ENCODE measurements around the gene MLEC. TPM values are rescaled to one million over a fixed set of nuclear protein-coding genes. Genes with fewer than 3 reads are reported as not detected.
A peak's percentile ranks its signal among the peaks of the same experiment; 100 is the strongest.

Gene MLEC
- total and polyA plus RNA-seq, 2 of the 13 experiments (the other 11 are each of a cell fraction or from before 2014, with no cell fraction given): 49.8 to 156 TPM

- TF ChIP-seq MTERF4 (CRISPR knock-in tag; IDR thresholded peaks at IDR 0.05) (no peak), KLF6 (CRISPR knock-in tag; IDR thresholded peaks at IDR 0.05) (0 out of 2 replicates have a peak, but pooled peaks have one; percentile 22), UBTF (CRISPR knock-in tag; IDR thresholded peaks at IDR 0.05) (peak; percentile 45; the same call in 1 of the 2 replicates), ZSCAN21 (CRISPR knock-in tag; IDR thresholded peaks at IDR 0.05; ENCODE audit: borderline replicate concordance) (peak; percentile 68), ZNF569 (CRISPR knock-in tag; IDR thresholded peaks at IDR 0.05; ENCODE audit: borderline replicate concordance) (no peak), BATF2 (CRISPR knock-in tag; IDR thresholded peaks at IDR 0.05) (no peak), HOXD1 (CRISPR knock-in tag; IDR thresholded peaks at IDR 0.05) (no peak), ZFY (CRISPR knock-in tag; IDR thresholded peaks at IDR 0.05) (peak; percentile 91), SP2 (CRISPR knock-in tag; IDR thresholded peaks at IDR 0.05) (peak; percentile 39; the same call in 1 of the 2 replicates), THRA (CRISPR knock-in tag; IDR thresholded peaks at IDR 0.05; ENCODE audit: borderline replicate concordance) (no peak), SCMH1 (CRISPR knock-in tag; IDR thresholded peaks at IDR 0.05; ENCODE audit: borderline replicate concordance) (no peak), KDM5A (IDR thresholded peaks at IDR 0.05; ENCODE audit: borderline replicate concordance, low read length) (no peak), POLR2AphosphoS5 (IDR thresholded peaks at IDR 0.05; ENCODE audit: low read depth, low read length) (peak; percentile 61), THAP8 (CRISPR knock-in tag; IDR thresholded peaks at IDR 0.05; ENCODE audit: borderline replicate concordance) (peak; percentile 59; the same call in 1 of the 2 replicates), HIC2 (CRISPR knock-in tag; IDR thresholded peaks at IDR 0.05; ENCODE audit: low read depth) (no peak), THAP11 (CRISPR knock-in tag; IDR thresholded peaks at IDR 0.05) (peak; percentile 17; the same call in 1 of the 2 replicates), ZNF558 (CRISPR knock-in tag; IDR thresholded peaks at IDR 0.05; ENCODE audit: borderline replicate concordance) (peak; percentile 37; the same call in 1 of the 2 replicates), ZNF776 (CRISPR knock-in tag; IDR thresholded peaks at IDR 0.05) (peak; percentile 65), ZNF556 (CRISPR knock-in tag; IDR thresholded peaks at IDR 0.05; ENCODE audit: borderline replicate concordance) (0 out of 2 replicates have a peak, but pooled peaks have one; percentile 65), ZNF724P (CRISPR knock-in tag; IDR thresholded peaks at IDR 0.05; ENCODE audit: borderline replicate concordance) (0 out of 2 replicates have a peak, but pooled peaks have one; percentile 51)
Observed at GRCh38 chr12:120710031-120710804, 23.3 kb downstream of the MLEC start, which contains the start of gene UNC119B (continued).
